GM12873 (cell line): ENCODE results near the gene KAT6B.

Source experiments
- CTCF ChIP-seq: IDR thresholded peaks from 2 replicates; pipeline ENCODE4 v1.5.1; 2012; ENCODE audit warnings: low read depth, mild to moderate bottlenecking, moderate library complexity, low read length, control low read depth; ENCODE audit not compliant: insufficient read depth; ENCODE audit errors: missing control alignments

KAT6B gene

DNA sequence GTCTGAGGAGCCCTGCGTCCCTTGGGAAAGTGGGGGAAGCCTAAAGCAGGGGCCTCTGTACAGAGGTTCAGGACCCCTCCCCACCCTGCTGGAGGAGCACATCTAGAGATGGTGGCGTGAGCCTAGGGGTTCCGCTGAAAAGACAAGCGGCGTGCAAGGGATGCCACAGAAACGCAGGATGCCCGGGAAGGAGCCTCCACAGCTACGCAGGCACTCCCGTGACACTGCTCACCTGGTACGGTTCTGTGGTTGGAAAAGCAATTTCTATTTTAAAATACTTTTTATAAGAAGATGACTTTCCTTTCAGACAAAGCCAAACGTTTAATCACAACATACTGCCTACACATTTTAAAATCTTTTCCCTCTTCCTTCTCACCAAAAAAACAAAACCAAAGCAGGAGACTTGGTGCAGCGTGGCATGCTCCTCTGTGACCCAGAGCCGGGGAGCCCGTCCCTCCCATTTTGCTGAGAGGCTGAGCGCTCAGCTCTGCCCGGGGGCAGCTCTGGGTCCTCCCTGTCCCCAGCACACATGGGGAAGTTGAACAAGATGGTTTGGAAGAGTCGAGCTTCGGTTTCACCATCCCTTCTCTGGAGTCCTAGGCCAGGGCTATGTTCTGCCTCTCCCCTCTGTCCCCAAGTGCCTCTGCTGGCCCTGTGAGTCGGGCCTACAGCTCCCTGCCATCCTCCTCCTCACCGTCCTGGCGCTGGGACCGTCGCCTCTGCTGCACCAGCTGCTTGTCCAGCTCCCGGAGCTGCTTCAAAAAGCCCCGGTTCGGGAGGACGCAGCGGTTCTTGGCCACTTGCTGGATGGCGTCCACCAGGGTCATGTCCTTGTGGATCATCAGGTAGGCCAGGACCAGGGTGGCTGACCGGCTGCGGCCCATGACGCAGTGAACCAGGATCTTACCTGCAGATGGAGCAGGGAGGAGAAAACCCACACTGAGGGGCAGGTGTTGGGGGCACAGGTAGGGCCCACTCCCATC is 211.1 kb downstream of the KAT6B start:
- TF ChIP-seq CTCF: no peak

- no peak for TF ChIP-seq CTCF
Observed at GRCh38 chr10:75038335-75038734, 211.9 kb downstream of the KAT6B start.

GRCh38 chr10:75040576-75040975 is 214.2 kb downstream of the KAT6B start:
- no peak for TF ChIP-seq CTCF

DNA sequence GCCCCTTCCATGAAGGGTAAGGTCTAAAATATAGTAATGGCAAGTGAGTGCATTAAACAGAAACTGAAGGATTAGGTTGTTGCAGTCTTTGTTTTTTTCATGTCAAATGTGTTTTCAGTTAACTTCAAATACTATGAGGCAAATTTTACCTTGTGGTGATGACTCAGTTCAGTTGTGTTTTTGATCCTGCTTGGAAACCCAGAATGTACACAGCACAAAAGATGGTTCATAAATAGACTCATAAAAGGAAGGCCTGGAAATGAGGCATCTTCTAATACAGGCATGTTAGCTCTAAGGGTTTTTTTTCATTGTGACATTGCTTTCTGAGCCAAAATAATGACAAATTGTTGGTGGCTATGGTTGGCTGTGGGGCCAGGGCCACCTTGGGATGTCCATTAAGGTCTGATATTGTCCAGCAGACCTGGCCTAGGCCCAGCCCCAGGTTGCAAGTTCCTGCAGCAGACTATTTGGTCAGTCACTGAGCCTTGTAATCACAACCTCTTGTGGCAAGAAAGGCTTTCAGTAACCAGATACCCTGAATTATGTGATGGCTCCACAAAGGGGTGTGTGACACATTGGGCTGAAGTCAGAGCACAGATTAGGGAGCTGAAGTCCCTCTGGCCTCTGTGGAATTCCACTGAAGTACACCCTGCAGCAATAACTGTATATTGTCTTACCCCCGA is 216.0 kb downstream of the KAT6B start:
- no peak for TF ChIP-seq CTCF

DNA sequence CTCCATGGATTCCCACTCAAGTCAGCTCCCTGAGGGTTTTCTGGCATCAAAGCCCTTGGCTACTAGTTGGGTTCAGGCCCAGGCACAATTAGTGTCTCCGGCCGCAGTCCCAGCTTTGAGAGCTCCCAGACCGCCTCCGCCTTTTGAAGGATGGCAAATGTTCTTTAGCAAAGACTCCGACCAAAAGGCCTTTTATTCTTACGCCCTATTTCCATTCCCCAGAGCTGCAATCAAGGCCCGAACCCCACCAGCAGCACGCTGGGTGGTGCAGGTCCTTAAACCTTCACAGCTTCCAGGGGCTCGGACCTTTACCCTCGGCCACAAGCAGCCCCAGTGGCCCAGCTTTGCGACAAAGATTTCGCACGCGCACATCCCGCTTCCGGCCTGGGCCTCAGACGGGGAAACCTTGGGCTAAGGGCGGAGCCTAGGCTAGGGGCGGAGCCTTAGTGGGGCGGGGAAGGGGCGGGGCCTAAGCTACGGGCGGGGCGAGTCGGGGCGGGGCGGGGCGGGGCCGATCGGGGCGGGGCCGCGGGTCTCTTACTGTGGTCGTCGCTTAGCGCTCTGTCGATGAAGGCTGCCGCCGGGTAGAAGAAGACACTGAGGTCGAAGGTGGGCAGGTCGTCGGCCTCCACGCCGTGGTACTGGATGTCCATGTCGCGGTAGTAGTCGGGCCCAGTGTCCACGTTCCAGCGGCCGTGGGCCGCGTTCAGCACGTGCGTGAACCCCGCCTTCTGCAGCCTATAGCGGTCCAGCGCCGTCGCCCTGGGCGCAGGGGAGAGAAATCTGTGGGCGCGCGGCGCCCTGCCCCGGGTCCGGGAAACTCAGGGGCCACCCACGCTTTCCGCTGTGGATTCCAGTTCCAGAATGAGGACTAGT is 217.1 kb downstream of the KAT6B start:
- TF ChIP-seq CTCF: no peak

DNA sequence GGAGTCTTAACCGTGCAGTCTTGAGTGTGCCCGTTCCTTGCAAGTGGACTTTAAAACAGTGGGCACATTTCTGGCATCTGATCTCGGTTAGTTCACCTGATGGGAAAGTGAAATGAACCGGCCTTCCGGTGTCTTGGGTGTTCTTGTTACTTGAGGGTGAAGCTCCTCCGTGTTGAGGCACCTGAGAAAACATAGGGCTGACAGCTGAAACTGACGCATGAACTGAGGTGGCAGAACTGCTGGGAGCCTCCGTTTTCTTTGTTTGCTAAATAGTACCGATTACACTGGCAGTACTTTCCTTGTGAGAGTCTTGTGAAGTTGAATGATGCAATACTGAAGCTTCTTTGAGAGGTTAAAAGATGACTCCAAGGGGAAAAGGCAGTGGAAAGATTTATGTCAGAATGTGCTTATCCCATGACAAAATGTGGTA is 222.3 kb downstream of the KAT6B start:
- TF ChIP-seq CTCF: no peak
